Glomerular visceral epithelial cell (primary cell): ENCODE results near the gene ICA1.
A peak's percentile ranks its signal among the peaks of the same experiment; 100 is the strongest.

Source experiments
- DNase-seq: peaks from one replicate; pipeline ENCODE4 v3.0.0-alpha.2; 2016; ENCODE audit errors: extremely low spot score

ICA1 gene

DNA sequence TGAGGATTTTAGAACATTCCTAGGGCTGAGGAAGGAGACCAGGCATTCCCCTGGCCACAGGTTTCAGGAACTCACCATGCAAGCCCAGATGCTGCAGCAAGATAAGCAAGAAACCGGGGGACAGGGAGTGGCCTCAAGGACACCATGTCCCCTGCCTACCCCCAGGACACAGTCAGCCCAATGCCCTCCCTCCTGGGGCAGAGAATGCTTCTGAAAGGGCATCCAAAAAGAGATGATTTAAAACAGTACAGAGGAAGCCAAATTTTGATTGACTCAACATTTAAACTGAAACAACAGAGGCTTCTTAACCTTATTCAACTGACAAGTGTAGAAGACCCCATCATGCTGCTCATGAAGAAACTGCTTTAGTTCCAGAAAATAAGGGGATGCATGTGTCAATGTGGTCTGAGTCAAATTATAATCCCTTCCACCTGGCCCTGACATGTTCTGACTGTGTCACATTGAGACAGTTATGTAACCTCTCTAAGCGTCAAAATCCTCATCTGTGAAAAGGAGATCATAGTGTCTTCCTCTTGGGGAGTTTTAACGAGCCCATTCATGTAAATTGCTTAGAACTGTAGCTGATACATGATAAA, 60.0 kb downstream of the ICA1 start:
- DNase-seq: no peak

GRCh38 chr7:8200717-8201116, 61.2 kb downstream of the ICA1 start:
- DNase-seq: no peak

DNA sequence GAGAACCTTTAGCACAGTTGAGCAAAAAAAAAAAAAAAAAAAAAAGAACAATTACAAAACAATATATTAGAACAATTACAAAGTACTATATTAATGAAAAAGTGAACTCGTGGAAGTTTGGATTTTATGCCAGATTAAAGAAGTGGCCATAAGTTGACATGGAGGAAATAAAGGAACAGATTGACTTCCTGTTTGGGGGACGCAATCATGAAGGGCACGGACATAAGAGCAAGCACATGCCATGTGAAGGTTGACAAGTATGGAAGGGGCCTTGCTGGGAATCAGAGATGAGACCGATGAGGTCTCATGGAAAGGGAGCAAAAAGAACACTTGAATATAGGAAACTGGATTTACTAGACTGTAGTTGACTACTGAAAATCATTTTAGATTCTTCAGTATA, 61.7 kb downstream of the ICA1 start:
- DNase-seq: no peak

GRCh38 chr7:8197994-8198698, 63.8 kb downstream of the ICA1 start:
- no peak for DNase-seq

- no peak for DNase-seq
Observed at GRCh38 chr7:8192897-8193296, 69.1 kb downstream of the ICA1 start.

- peak; percentile 52 for DNase-seq
Observed at GRCh38 chr7:8190119-8190895, 71.7 kb downstream of the ICA1 start.

DNA sequence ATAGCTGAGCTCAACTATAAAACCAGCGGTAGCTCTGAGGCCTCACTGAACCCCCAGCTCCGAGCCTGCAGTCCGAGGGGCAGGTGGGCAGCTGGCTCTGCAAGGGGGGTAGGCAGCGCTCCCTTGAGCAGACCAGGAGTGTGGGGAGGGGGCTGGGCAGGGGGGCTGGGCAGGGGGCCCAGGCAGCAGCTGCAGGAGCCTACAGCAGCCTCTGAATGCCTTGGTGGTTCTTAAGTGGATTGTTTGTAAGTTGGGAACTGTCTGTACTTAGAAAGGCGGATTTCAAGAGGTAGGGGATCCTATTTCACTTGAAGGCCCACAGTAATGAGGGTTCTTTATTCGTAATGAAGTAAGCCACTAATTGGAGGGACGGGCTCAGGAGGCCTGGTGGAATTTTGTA, 72.3 kb downstream of the ICA1 start:
- no peak for DNase-seq

GRCh38 chr7:8185926-8186683, 75.9 kb downstream of the ICA1 start:
- no peak for DNase-seq

DNA sequence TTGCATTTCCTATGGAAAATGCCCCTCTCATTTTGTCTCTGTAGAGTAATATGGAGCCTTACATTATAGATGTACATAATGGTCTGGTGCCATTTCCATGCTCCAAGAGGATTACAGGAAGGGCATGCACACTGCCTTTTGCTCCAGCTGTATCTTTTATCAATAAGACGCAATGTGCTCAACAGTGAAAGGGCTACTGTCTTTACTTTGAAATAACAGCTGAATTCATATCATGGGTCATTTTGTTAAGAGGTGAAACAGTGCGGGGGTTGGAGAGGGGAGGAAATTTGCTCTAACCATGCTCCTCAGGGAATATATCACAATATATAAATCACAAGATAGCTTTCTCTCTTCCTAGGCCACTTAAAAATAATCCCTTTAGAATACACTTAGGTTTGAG, 77.7 kb downstream of the ICA1 start:
- DNase-seq: no peak

- no peak for DNase-seq
Observed at GRCh38 chr7:8179486-8179885, 82.5 kb downstream of the ICA1 start.

DNA sequence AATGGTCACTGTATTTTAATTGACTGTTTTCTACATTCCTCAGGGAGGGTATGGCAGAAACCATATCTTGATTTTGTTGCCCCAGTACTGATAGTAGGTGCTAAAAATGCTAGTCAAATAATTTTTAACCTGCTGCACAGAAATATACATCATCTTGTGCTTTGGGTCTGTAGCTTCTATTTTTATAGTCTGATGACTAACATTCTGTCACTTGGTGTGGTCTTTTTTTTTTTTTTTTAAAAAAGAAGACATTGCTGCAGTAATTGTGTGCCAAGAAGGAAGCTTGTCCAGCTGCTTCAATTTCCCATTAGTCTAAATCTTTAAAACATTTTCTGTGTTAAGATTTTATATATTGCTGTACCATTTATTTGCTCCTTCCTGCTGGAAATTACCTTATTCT, 83.6 kb downstream of the ICA1 start:
- no peak for DNase-seq

- no peak for DNase-seq
Observed at GRCh38 chr7:8177109-8177933, 84.6 kb downstream of the ICA1 start.

GRCh38 chr7:8176370-8177081, 85.4 kb downstream of the ICA1 start:
- DNase-seq: no peak

DNA sequence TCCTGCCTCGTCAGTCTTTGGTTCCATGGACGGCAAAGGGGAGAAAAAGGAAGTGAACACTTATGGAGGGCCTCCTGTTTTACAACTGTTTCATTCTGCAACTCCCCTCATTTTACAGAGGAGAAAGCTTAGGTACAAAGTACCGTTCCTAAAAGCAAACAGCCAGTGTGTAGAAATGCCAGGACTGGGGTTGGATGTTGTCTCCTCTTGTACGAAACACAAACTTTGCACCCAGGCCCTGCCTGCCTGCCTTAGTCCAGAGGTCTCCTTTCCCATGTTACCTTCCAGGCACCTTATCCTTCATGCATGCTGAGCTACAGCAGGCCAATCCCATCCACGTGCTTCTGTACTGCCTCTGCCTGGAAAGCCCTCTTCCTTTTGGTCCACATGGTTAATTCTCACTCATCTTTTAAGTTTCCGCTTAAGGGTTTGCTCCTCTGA, 86.0 kb downstream of the ICA1 start:
- no peak for DNase-seq

- DNase-seq: no peak
Observed at GRCh38 chr7:8172372-8173354, 89.3 kb downstream of the ICA1 start.

DNA sequence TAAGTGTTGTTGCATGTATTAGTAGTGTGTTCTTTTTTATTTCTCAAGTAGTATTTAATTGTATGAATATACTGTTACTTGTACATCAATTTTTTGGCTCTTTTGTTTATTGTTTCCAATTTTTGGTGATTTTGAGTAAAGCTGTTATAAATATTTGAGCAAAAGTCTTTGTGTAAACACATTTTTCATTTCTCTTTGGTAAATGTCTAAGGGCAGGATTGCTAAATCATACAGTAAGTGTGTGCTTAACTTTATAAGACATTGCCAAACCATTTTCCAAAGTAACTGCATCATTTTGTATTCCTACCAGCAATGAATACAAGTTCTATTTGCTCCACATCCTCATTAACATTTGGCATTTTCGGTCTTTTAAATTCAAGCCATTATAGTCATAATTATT, 92.8 kb downstream of the ICA1 start:
- no peak for DNase-seq

DNA sequence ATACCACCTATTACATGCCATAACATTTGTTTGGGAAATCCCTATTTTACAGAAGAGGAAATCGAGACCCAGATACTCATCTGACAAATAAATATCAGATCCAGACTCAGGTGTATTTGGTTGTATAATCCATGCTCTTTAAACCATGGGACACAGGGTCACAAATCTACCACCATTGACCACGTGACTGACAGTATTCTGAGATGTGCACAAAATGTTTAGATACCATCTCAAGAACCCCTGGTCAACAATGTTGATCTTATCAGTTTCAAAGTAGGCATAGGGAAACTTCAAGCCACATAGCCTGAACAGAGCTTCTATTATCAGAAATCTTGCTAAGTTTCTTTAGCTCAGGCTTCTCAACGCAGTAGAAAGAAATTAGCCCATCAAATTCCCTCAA, 93.6 kb downstream of the ICA1 start:
- no peak for DNase-seq

GRCh38 chr7:8165150-8165549, 96.8 kb downstream of the ICA1 start:
- DNase-seq: no peak

GRCh38 chr7:8162181-8162580, 99.8 kb downstream of the ICA1 start:
- DNase-seq: no peak
